PC-3 (cell line): ENCODE results near the gene SNTN. TPM values are rescaled to one million over a fixed set of nuclear protein-coding genes. Genes with fewer than 3 reads are reported as not detected.

Experiments used
- ATAC-seq: fragments of 200-7000 bp; cut with Tn5 transposase; 2 replicates; pipeline ENCODE4 v1.9.1; 2020; ENCODE audit warnings: mild to moderate bottlenecking, moderate library complexity
- BruUV-seq: library from RNA; stranded (reverse); fragments of 400-500 nt; replicated peaks from 2 replicates; lab custom pipeline; 2021; lab: Mats Ljungman, UMichigan
- CTCF ChIA-PET: fragments of 300-600 bp; sonication (Branson Sonifier 250); formaldehyde crosslinking; loops from one replicate; lab custom pipeline; 2022; ENCODE audit warnings: antibody characterized with exemption; lab: Charles Lee
- POLR2A ChIA-PET: fragments of 300-600 bp; sonication (Branson Sonifier 250); formaldehyde crosslinking; loops from one replicate; lab custom pipeline; 2022; ENCODE audit warnings: antibody characterized with exemption; ENCODE audit not compliant: unreplicated experiment; lab: Charles Lee
- DNase-seq: peaks from one replicate; pipeline ENCODE4 v3.0.0-alpha.2; 2015
- H2AFZ ChIP-seq: fragments of 300-600 bp; sonication (generic); 2 replicates; pipeline ENCODE4 v1.6.0; 2016; ENCODE audit warnings: antibody characterized with exemption, low read length
- H3F3A ChIP-seq: fragments of 300-600 bp; sonication (generic); one replicate; pipeline ENCODE4 v1.6.0; 2017; ENCODE audit warnings: antibody characterized with exemption, low read length, control low read depth, mild to moderate bottlenecking; ENCODE audit not compliant: unreplicated experiment
- H3K27ac ChIP-seq: fragments of 300-600 bp; sonication (generic); 2 replicates; pipeline ENCODE4 v1.5.1; 2016; ENCODE audit warnings: mild to moderate bottlenecking, low read length
- H3K27me3 ChIP-seq: fragments of 300-600 bp; sonication (generic); 2 replicates; pipeline ENCODE4 v1.6.1; 2016; ENCODE audit warnings: low read length, mixed read lengths
- H3K36me3 ChIP-seq: fragments of 300-600 bp; sonication (generic); 2 replicates; pipeline ENCODE4 v1.6.1; 2016; ENCODE audit warnings: low read depth, mixed run types, low read length, mixed read lengths
- H3K4me1 ChIP-seq: fragments of 300-600 bp; sonication (generic); 2 replicates; pipeline ENCODE4 v1.5.1; 2016; ENCODE audit warnings: low read length; ENCODE audit not compliant: insufficient read depth
- H3K4me2 ChIP-seq: fragments of 300-600 bp; sonication (generic); 2 replicates; pipeline ENCODE4 v1.6.0; 2016; ENCODE audit warnings: low read length
- H3K4me3 ChIP-seq: fragments of 300-600 bp; sonication (generic); 2 replicates; pipeline ENCODE4 v1.5.1; 2016; ENCODE audit warnings: mild to moderate bottlenecking, low read length, mixed read lengths
- H3K79me2 ChIP-seq: fragments of 300-600 bp; sonication (generic); 2 replicates; pipeline ENCODE4 v1.6.1; 2017; ENCODE audit warnings: low read length, mixed read lengths
- H3K9ac ChIP-seq: fragments of 300-600 bp; sonication (generic); 2 replicates; pipeline ENCODE4 v1.6.0; 2016; ENCODE audit warnings: mild to moderate bottlenecking, low read length
- H3K9me2 ChIP-seq: fragments of 300-600 bp; sonication (generic); replicated peaks from 2 replicates; pipeline ENCODE4 v1.6.1; 2016; ENCODE audit warnings: mixed run types, low read length, mixed read lengths
- H3K9me3 ChIP-seq: fragments of 300-600 bp; sonication (generic); 2 replicates; pipeline ENCODE4 v1.6.1; 2016; ENCODE audit warnings: low read length, mixed read lengths
- H4K20me1 ChIP-seq: fragments of 300-600 bp; sonication (generic); 2 replicates; pipeline ENCODE4 v1.6.1; 2016; ENCODE audit warnings: low read length, mixed read lengths
- EZH2 ChIP-seq: fragments of 300-600 bp; sonication (generic); IDR thresholded peaks from one replicate; pipeline ENCODE4 v1.6.1; 2017; ENCODE audit warnings: antibody characterized with exemption, mild to moderate bottlenecking, low read length; ENCODE audit not compliant: unreplicated experiment
- EZH2phosphoT487 ChIP-seq: fragments of 300-600 bp; sonication (generic); IDR thresholded peaks from 2 replicates; pipeline ENCODE4 v1.6.1; 2018; ENCODE audit warnings: mild to moderate bottlenecking, antibody characterized with exemption, low read length, borderline replicate concordance
- intact Hi-C: fragments of 100-400 bp; cut with micrococcal nuclease; formaldehyde crosslinking; loops from 2 replicates; pipeline ENCODE4 v1.9.0; 2023
- total RNA-seq: library from RNA; depleted of rRNA; stranded (reverse); fragments of >200 nt; gene quantifications from 2 replicates; pipeline ENCODE4 v1.2.3, GENCODE V29; 2014
- TF ChIP-seq, protein P1 (sequence below): fragments of 300-600 bp; sonication (generic); conservative IDR thresholded peaks from 2 replicates; pipeline ENCODE4 v1.5.1; 2017; ENCODE audit warnings: antibody characterized with exemption, low read depth, mild to moderate bottlenecking, low read length

SNTN gene
- total RNA-seq, 1 experiment from 2014 or later, result not detected

DNA sequence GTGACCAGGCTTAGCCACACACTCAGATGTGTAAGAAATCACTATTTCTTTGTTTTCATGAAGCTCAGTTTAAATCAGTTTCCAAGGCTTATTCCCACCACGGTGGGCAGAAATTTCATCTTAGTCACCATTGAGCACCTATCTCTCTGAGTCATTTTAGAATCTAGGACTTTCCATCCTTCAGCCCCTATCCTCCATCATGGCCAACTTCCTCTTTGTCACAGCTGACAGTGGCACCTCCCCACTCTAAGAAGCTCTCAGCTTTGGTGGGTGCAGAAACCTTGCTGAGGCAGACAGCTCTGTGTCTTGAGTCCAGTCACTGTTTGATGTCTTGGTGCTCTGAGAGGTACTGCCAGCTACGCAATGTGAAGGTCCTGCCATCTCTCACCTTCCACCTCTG is 32.9 kb downstream of the SNTN start:
- H3K9me2 ChIP-seq, result no peaks in the 10 kb centered on the region
- peaks cover 3% of the 10 kb centered on the region; the same call in 1 of the 2 replicates for H3K27me3 ChIP-seq
- TF ChIP-seq EZH2 (no peak), EZH2phosphoT487 (no peak)
- TF ChIP-seq, protein P1, sequence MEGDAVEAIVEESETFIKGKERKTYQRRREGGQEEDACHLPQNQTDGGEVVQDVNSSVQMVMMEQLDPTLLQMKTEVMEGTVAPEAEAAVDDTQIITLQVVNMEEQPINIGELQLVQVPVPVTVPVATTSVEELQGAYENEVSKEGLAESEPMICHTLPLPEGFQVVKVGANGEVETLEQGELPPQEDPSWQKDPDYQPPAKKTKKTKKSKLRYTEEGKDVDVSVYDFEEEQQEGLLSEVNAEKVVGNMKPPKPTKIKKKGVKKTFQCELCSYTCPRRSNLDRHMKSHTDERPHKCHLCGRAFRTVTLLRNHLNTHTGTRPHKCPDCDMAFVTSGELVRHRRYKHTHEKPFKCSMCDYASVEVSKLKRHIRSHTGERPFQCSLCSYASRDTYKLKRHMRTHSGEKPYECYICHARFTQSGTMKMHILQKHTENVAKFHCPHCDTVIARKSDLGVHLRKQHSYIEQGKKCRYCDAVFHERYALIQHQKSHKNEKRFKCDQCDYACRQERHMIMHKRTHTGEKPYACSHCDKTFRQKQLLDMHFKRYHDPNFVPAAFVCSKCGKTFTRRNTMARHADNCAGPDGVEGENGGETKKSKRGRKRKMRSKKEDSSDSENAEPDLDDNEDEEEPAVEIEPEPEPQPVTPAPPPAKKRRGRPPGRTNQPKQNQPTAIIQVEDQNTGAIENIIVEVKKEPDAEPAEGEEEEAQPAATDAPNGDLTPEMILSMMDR, result no peak
- no peak overlapping the region for H3K4me2 ChIP-seq
- H2AFZ ChIP-seq, result no peak overlapping the region
- H3F3A ChIP-seq, result no peaks in the 10 kb centered on the region
- no peaks in the 10 kb centered on the region for H3K9me3 ChIP-seq
- H3K36me3 ChIP-seq, result no peaks in the 10 kb centered on the region
- H4K20me1 ChIP-seq, result no peaks in the 10 kb centered on the region
- intact Hi-C loops, result no loop called here
- no peak for ATAC-seq
- H3K4me1 ChIP-seq, result no peaks in the 10 kb centered on the region
- H3K9ac ChIP-seq, result no peak overlapping the region
- BruUV-seq, result no TSS peak
- no peak overlapping the region for H3K27ac ChIP-seq
- no peak for DNase-seq
- ChIA-PET CTCF (no interaction called here), POLR2A (no interaction called here)
- H3K79me2 ChIP-seq, result no peaks in the 10 kb centered on the region
- no peak overlapping the region for H3K4me3 ChIP-seq

DNA sequence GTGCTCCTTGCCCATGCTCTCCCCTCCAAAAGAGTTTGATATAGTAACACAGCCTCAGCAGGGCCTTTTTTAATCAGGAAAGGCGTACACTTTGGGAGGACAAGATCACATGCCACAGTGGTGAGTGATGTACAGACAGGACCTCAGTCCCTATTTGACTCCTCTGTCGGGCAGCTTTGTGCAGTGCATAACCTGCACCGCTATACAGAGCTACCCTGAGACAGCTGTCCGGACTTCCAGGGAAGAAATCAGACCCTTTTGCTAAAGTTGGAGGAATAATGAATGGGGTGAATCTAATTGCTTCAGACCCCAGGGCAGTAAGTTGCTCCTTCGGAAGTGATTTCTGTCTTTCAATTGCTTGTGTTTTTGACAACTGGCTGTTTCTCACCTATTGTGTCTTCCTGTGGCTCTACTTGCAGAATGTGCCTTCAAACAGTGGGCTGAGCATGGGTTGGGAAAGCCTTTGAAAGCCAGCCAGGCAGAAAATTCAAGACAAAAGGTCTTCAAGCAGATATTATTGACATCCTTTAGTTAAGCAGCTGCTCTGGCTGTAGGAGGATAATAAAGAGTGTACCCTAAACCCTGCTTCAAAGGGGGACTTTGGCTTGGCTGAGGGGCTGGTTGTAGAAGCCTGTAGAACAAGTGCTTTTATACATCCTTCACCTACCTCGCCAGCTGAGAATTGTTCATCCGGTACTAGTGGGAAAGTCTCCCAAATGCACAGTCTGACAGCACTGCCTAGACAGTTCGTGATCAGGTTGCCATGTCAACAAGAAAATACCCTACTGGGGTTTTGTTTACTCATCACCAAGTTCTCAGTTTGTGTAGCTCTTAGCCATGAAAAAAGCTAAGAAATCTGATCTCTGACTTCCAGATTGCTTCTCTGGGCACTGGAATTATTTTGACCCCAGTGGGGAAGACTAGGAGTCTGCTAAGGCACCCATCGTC is 35.1 kb downstream of the SNTN start:
- TF ChIP-seq EZH2 (no peak), EZH2phosphoT487 (no peak)
- TF ChIP-seq, protein P1, result no peak
- Histone ChIP-seq H3K79me2 (no peaks in the 10 kb centered on the region), H2AFZ (no peak overlapping the region), H3K9me2 (no peaks in the 10 kb centered on the region), H3K27me3 (peaks cover 3% of the 10 kb centered on the region; the same call in 1 of the 2 replicates), H3K9me3 (no peaks in the 10 kb centered on the region), H3K27ac (no peak overlapping the region), H3F3A (no peaks in the 10 kb centered on the region), H4K20me1 (no peaks in the 10 kb centered on the region), H3K36me3 (no peaks in the 10 kb centered on the region), H3K4me3 (no peak overlapping the region), H3K9ac (no peak overlapping the region), H3K4me1 (no peaks in the 10 kb centered on the region), H3K4me2 (no peak overlapping the region)
- ChIA-PET CTCF (no interaction called here), POLR2A (no interaction called here)
- no TSS peak for BruUV-seq
- intact Hi-C loops, result no loop called here
- DNase-seq (no peak), ATAC-seq (no peak)

DNA sequence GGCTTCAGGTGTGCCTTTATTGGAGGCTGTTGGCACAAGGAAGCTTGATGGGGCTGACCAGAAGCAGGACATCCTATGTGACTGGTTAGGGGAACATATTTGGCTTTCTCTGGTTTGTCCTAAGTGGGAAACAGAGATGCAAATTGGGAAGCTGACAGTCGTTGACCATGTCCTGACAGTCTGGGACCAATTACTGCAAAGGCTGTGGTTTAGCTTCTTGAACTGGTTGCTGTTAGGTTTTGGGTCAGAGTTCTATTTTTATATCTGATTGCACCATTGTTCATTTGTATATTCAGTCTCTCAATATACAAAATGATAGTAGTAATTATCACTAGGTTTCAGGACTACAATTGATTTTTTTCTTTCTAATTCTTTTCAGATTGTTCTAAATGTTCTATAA is 36.8 kb downstream of the SNTN start:
- H3K9me3 ChIP-seq, result no peaks in the 10 kb centered on the region
- H3K9me2 ChIP-seq, result no peaks in the 10 kb centered on the region
- H3K9ac ChIP-seq, result no peak overlapping the region
- BruUV-seq, result no TSS peak
- no peaks in the 10 kb centered on the region for H3K27me3 ChIP-seq
- no peaks in the 10 kb centered on the region for H3K79me2 ChIP-seq
- H3K27ac ChIP-seq, result no peak overlapping the region
- H3K36me3 ChIP-seq, result no peaks in the 10 kb centered on the region
- ChIA-PET POLR2A (no interaction called here), CTCF (no interaction called here)
- no peak overlapping the region for H3K4me3 ChIP-seq
- no peak for TF ChIP-seq EZH2
- no peak for TF ChIP-seq EZH2phosphoT487
- TF ChIP-seq, protein P1, result no peak
- no peaks in the 10 kb centered on the region for H3K4me1 ChIP-seq
- DNase-seq, result no peak
- intact Hi-C loops, result no loop called here
- H3F3A ChIP-seq, result no peaks in the 10 kb centered on the region
- no peak for ATAC-seq
- H3K4me2 ChIP-seq, result no peak overlapping the region
- H2AFZ ChIP-seq, result no peak overlapping the region
- no peaks in the 10 kb centered on the region for H4K20me1 ChIP-seq
